ENCODE results near the gene G3BP1.

GRCh38 chr5:151786468-151786867, 14.7 kb downstream of the G3BP1 start:
- TF ChIP-seq EP300 (IDR thresholded peaks at IDR 0.05; ENCODE audit: borderline replicate concordance) (no peak), EGR1 (IDR thresholded peaks at IDR 0.05) (no peak), REST (IDR thresholded peaks at IDR 0.05; ENCODE audit: low read depth) (no peak), YY1 (IDR thresholded peaks at IDR 0.05; ENCODE audit: low read depth) (no peak), ZBTB7A (IDR thresholded peaks at IDR 0.05; ENCODE audit: low read depth) (no peak), RAD21 (IDR thresholded peaks at IDR 0.05; ENCODE audit: low read depth) (no peak), MAX (IDR thresholded peaks at IDR 0.05) (no peak)

Data from Ishikawa (cell line).